IMR-90 (cell line): Measurements from ENCODE around the gene RCBTB1.

Source experiments
- CEBPB ChIP-seq: IDR thresholded peaks from 2 replicates; pipeline ENCODE4 v1.6.1; 2012; ENCODE audit warnings: low read depth, low read length, improper control_type of control experiment
- MAFK ChIP-seq: IDR thresholded peaks from 2 replicates; pipeline ENCODE4 v1.6.1; 2012; ENCODE audit warnings: low read depth, low read length, improper control_type of control experiment
- MAZ ChIP-seq: IDR thresholded peaks from 2 replicates; pipeline ENCODE4 v1.6.1; 2012; ENCODE audit warnings: low read depth, mild to moderate bottlenecking, low read length, improper control_type of control experiment, moderate library complexity, borderline replicate concordance
- MXI1 ChIP-seq: IDR thresholded peaks from 2 replicates; pipeline ENCODE4 v1.6.1; 2012; ENCODE audit warnings: low read depth, mild to moderate bottlenecking, low read length, moderate library complexity, borderline replicate concordance
- POLR2A ChIP-seq: IDR thresholded peaks from 2 replicates; pipeline ENCODE4 v1.6.1; 2012; ENCODE audit warnings: mild to moderate bottlenecking, low read depth, low read length
- RAD21 ChIP-seq: IDR thresholded peaks from 2 replicates; pipeline ENCODE4 v1.6.1; 2012; ENCODE audit warnings: low read length, improper control_type of control experiment
- RFX5 ChIP-seq: IDR thresholded peaks from 2 replicates; pipeline ENCODE4 v1.8.0; 2012; ENCODE audit warnings: low read depth, mild to moderate bottlenecking, low read length, moderate library complexity
- SMC3 ChIP-seq: fragments of 150-350 bp; IDR thresholded peaks from 2 replicates; pipeline ENCODE4 v1.6.1; 2016; ENCODE audit warnings: low read depth, mild to moderate bottlenecking, antibody characterized with exemption, low read length, moderate library complexity
- TF ChIP-seq, protein P1 (sequence below): conservative IDR thresholded peaks from 2 replicates; pipeline ENCODE4 v1.5.1; 2012; ENCODE audit warnings: mild to moderate bottlenecking, low read depth, low read length, improper control_type of control experiment

DNA sequence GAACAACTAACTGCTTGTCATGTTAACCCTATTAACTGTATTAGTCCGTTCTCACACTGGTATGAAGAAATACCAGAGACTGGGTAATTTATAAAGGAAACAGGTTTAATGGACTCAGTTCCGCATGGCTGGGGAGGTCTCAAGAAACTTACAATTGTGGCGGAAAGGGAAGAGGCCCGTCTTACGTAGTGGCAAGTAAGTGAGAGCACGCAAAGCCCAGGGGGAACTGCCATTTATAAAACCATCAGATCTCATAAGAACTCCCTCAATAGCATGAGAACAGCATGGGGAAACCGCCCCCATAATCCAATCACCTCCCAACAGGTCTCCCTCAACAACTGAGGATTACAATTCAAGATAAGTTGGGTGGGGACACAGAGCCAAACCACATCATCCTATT lies 54.9 kb downstream of the RCBTB1 start:
- TF ChIP-seq, protein P1, sequence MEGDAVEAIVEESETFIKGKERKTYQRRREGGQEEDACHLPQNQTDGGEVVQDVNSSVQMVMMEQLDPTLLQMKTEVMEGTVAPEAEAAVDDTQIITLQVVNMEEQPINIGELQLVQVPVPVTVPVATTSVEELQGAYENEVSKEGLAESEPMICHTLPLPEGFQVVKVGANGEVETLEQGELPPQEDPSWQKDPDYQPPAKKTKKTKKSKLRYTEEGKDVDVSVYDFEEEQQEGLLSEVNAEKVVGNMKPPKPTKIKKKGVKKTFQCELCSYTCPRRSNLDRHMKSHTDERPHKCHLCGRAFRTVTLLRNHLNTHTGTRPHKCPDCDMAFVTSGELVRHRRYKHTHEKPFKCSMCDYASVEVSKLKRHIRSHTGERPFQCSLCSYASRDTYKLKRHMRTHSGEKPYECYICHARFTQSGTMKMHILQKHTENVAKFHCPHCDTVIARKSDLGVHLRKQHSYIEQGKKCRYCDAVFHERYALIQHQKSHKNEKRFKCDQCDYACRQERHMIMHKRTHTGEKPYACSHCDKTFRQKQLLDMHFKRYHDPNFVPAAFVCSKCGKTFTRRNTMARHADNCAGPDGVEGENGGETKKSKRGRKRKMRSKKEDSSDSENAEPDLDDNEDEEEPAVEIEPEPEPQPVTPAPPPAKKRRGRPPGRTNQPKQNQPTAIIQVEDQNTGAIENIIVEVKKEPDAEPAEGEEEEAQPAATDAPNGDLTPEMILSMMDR = no peak
- no peak for TF ChIP-seq MAFK
- TF ChIP-seq SMC3 = no peak
- TF ChIP-seq MAZ = no peak
- TF ChIP-seq POLR2A = no peak
- TF ChIP-seq RFX5 = no peak
- TF ChIP-seq MXI1 = no peak
- no peak for TF ChIP-seq RAD21
- TF ChIP-seq CEBPB = no peak
